GM13976 (cell line): ENCODE measurements around the gene LY6G6F.

Experiments
- DNase-seq: peaks from one replicate; pipeline ENCODE4 v3.0.0; 2012; ENCODE audit warnings: low spot score
- CTCF ChIP-seq: IDR thresholded peaks from 2 replicates; pipeline ENCODE4 v1.5.1; 2012; ENCODE audit warnings: borderline replicate concordance, mild to moderate bottlenecking; ENCODE audit not compliant: insufficient read depth; ENCODE audit errors: extremely low read depth, missing control alignments, control extremely low read depth
- in situ Hi-C: fragments of 300-500 bp; cut with MboI; formaldehyde crosslinking; loops from one replicate; pipeline ENCODE4 v1.12.0; 2022; ENCODE audit warnings: low sequenced_read_pairs, mixed read lengths, inconsistent platforms; ENCODE audit not compliant: unreplicated experiment

LY6G6F gene

GRCh38 chr6:31736021-31736767 is 29.5 kb downstream of the LY6G6F start, which contains the start of gene CLIC1:
CLIC1 (minus strand) TSS chr6:31736530; CDS start chr6:31736300, 230 bp downstream.
- peak; percentile 86 for DNase-seq
- TF ChIP-seq CTCF, result no peak
- in situ Hi-C loops, result no loop called here

GRCh38 chr6:31736768-31737314 is 30.2 kb downstream of the LY6G6F start:
- no peak for DNase-seq
- in situ Hi-C loops, result no loop called here
- TF ChIP-seq CTCF, result no peak

GRCh38 chr6:31737315-31737990 is 30.8 kb downstream of the LY6G6F start:
- no peak for TF ChIP-seq CTCF
- no peak for DNase-seq
- in situ Hi-C loops, result no loop called here

GRCh38 chr6:31737991-31738979 is 31.6 kb downstream of the LY6G6F start:
- in situ Hi-C loops, result no loop called here
- peak; percentile 9 for TF ChIP-seq CTCF
- peak; percentile 78 for DNase-seq

GRCh38 chr6:31739639-31740396 is 33.2 kb downstream of the LY6G6F start, which contains the start of gene MSH5:
MSH5 (plus strand) TSS chr6:31740005; CDS start chr6:31740467, 462 bp downstream.
- in situ Hi-C loops, result no loop called here
- DNase-seq, result peak; percentile 97
- no peak for TF ChIP-seq CTCF
